ENCODE measurements around the gene LLPH. TPM values are rescaled to one million over a fixed set of nuclear protein-coding genes. Genes with fewer than 3 reads are reported as not detected.

The LLPH gene
- total and polyA plus RNA-seq, 2 of the 13 experiments (the other 11 are each of a cell fraction or from before 2014, with no cell fraction given): 4.2 to 25.6 TPM

DNA sequence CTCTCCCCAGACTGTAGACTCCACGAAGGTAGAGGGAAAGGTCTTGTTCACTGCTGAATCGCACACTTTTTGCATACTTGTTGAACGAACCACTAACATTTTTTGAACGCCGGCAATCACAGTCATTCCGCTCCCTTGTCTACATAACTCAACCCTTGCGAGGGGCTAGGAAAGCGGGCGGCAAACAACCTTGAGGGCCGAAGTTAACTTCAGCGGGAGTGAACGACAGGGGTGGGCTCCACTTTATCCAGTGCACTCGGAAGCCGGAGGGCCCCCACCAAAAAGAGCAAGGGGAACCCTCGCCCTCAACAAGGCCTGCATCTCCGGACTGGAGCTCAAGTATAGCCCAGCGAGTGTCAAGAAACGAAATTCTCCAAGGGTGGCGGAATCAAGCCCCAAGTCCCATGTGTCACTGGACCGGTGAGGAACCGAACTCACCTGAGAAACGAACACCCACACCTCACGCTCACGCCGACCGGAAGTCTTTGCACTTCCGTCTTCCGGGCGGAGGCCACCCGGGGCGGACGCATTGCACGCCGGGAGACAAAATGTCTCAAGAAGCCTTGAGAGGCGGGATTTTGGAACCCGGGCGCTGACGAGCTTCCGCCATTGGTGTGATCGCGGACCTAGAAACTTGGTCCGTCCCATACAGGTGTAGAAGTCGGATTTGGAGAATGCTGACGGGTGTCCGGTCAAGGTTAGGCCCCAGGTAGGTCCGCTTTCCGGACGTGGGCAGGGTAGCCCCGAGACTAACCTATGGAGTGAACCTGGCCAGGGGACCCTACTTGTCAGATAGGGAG is at the start of gene LLPH (continued):
- TF ChIP-seq, protein P1, sequence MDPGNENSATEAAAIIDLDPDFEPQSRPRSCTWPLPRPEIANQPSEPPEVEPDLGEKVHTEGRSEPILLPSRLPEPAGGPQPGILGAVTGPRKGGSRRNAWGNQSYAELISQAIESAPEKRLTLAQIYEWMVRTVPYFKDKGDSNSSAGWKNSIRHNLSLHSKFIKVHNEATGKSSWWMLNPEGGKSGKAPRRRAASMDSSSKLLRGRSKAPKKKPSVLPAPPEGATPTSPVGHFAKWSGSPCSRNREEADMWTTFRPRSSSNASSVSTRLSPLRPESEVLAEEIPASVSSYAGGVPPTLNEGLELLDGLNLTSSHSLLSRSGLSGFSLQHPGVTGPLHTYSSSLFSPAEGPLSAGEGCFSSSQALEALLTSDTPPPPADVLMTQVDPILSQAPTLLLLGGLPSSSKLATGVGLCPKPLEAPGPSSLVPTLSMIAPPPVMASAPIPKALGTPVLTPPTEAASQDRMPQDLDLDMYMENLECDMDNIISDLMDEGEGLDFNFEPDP (CRISPR knock-in tag; conservative IDR thresholded peaks at IDR 0.05): no peak
- no peak for TF ChIP-seq ZFP36L1 (CRISPR knock-in tag; IDR thresholded peaks at IDR 0.05)
- no peak for TF ChIP-seq JUND (CRISPR knock-in tag; IDR thresholded peaks at IDR 0.05)
- no peak for TF ChIP-seq KDM1A (CRISPR knock-in tag; IDR thresholded peaks at IDR 0.05)
- TF ChIP-seq CBFB (CRISPR knock-in tag; IDR thresholded peaks at IDR 0.05): no peak
- no peak for TF ChIP-seq ZNF878 (CRISPR knock-in tag; IDR thresholded peaks at IDR 0.05)
- TF ChIP-seq FOXK1 (CRISPR knock-in tag; IDR thresholded peaks at IDR 0.05; ENCODE audit: borderline replicate concordance, low read depth): peak; percentile 67; the same call in 1 of the 2 replicates
- TF ChIP-seq, protein P2, sequence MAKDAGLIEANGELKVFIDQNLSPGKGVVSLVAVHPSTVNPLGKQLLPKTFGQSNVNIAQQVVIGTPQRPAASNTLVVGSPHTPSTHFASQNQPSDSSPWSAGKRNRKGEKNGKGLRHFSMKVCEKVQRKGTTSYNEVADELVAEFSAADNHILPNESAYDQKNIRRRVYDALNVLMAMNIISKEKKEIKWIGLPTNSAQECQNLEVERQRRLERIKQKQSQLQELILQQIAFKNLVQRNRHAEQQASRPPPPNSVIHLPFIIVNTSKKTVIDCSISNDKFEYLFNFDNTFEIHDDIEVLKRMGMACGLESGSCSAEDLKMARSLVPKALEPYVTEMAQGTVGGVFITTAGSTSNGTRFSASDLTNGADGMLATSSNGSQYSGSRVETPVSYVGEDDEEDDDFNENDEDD (CRISPR knock-in tag; IDR thresholded peaks at IDR 0.05; ENCODE audit: borderline replicate concordance): peak; percentile 83; the same call in 1 of the 2 replicates
- 0 out of 2 replicates have a peak, but pooled peaks have one; percentile 63 for TF ChIP-seq ISX (CRISPR knock-in tag; conservative IDR thresholded peaks at IDR 0.05)
- TF ChIP-seq HDAC1 (CRISPR knock-in tag; IDR thresholded peaks at IDR 0.05): peak; percentile 97
- TF ChIP-seq, protein P3, sequence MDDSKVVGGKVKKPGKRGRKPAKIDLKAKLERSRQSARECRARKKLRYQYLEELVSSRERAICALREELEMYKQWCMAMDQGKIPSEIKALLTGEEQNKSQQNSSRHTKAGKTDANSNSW (CRISPR knock-in tag; IDR thresholded peaks at IDR 0.05; ENCODE audit: borderline replicate concordance): no peak
- TF ChIP-seq XRCC5 (optimal IDR thresholded peaks at IDR 0.05; ENCODE audit: low read length): peak; percentile 71
- TF ChIP-seq BRCA1 (CRISPR knock-in tag; IDR thresholded peaks at IDR 0.05): no peak
- TF ChIP-seq ZNF33A (CRISPR knock-in tag; IDR thresholded peaks at IDR 0.05; ENCODE audit: borderline replicate concordance): no peak
- TF ChIP-seq ZBTB1 (CRISPR knock-in tag; IDR thresholded peaks at IDR 0.05; ENCODE audit: borderline replicate concordance): no peak
- TF ChIP-seq FLYWCH1 (CRISPR knock-in tag; IDR thresholded peaks at IDR 0.05): 0 out of 2 replicates have a peak, but pooled peaks have one; percentile 68
- no peak; the same call in 1 of the 2 replicates for TF ChIP-seq ZNF598 (CRISPR knock-in tag; IDR thresholded peaks at IDR 0.05; ENCODE audit: borderline replicate concordance)
- no peak for TF ChIP-seq TOPORS (CRISPR knock-in tag; IDR thresholded peaks at IDR 0.05)
- TF ChIP-seq, protein P4, sequence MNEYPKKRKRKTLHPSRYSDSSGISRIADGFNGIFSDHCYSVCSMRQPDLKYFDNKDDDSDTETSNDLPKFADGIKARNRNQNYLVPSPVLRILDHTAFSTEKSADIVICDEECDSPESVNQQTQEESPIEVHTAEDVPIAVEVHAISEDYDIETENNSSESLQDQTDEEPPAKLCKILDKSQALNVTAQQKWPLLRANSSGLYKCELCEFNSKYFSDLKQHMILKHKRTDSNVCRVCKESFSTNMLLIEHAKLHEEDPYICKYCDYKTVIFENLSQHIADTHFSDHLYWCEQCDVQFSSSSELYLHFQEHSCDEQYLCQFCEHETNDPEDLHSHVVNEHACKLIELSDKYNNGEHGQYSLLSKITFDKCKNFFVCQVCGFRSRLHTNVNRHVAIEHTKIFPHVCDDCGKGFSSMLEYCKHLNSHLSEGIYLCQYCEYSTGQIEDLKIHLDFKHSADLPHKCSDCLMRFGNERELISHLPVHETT (CRISPR knock-in tag; conservative IDR thresholded peaks at IDR 0.05): no peak
- 0 out of 2 replicates have a peak, but pooled peaks have one; percentile 51 for TF ChIP-seq MEIS2 (CRISPR knock-in tag; IDR thresholded peaks at IDR 0.05)
- peak; percentile 60; the same call in 1 of the 2 replicates for TF ChIP-seq NR2F2 (IDR thresholded peaks at IDR 0.05; ENCODE audit: borderline replicate concordance, low read depth)
- TF ChIP-seq KDM2A (CRISPR knock-in tag; IDR thresholded peaks at IDR 0.05; ENCODE audit: borderline replicate concordance, low read depth): peak; percentile 94
- TF ChIP-seq ZNF766 (CRISPR knock-in tag; IDR thresholded peaks at IDR 0.05; ENCODE audit: borderline replicate concordance): no peak; the same call in 1 of the 2 replicates
- TF ChIP-seq, protein P5, sequence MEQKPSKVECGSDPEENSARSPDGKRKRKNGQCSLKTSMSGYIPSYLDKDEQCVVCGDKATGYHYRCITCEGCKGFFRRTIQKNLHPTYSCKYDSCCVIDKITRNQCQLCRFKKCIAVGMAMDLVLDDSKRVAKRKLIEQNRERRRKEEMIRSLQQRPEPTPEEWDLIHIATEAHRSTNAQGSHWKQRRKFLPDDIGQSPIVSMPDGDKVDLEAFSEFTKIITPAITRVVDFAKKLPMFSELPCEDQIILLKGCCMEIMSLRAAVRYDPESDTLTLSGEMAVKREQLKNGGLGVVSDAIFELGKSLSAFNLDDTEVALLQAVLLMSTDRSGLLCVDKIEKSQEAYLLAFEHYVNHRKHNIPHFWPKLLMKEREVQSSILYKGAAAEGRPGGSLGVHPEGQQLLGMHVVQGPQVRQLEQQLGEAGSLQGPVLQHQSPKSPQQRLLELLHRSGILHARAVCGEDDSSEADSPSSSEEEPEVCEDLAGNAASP (CRISPR knock-in tag; IDR thresholded peaks at IDR 0.05; ENCODE audit: borderline replicate concordance): peak; percentile 45; the same call in 1 of the 2 replicates
- 0 out of 2 replicates have a peak, but pooled peaks have one; percentile 60 for TF ChIP-seq ZNF136 (CRISPR knock-in tag; IDR thresholded peaks at IDR 0.05; ENCODE audit: low read depth)
